ENCODE data around the gene KRT77.

The KRT77 gene

DNA sequence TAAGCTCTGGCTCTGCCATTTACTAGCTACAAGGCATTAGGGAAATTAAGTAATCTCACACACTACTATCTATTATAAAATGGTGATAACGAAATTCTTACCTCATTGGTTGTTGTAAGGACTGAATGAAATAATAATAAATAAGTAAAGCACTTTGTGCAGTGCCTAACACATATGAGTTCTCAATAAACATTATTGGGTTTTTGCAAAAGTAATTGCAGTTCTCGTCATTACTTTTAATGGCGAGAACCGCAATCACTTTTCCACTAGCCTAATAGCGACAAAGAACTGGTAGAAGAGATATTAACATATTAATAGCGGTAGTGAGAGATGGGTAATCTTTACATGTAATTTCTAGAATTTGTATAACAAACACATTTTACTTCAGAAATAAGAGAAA lies 9.2 kb downstream of the KRT77 start:
- FAIRE-seq, result no peak
- no peak for DNase-seq (ENCODE audit: insufficient read length, low spot score)
- TF ChIP-seq, protein P1, sequence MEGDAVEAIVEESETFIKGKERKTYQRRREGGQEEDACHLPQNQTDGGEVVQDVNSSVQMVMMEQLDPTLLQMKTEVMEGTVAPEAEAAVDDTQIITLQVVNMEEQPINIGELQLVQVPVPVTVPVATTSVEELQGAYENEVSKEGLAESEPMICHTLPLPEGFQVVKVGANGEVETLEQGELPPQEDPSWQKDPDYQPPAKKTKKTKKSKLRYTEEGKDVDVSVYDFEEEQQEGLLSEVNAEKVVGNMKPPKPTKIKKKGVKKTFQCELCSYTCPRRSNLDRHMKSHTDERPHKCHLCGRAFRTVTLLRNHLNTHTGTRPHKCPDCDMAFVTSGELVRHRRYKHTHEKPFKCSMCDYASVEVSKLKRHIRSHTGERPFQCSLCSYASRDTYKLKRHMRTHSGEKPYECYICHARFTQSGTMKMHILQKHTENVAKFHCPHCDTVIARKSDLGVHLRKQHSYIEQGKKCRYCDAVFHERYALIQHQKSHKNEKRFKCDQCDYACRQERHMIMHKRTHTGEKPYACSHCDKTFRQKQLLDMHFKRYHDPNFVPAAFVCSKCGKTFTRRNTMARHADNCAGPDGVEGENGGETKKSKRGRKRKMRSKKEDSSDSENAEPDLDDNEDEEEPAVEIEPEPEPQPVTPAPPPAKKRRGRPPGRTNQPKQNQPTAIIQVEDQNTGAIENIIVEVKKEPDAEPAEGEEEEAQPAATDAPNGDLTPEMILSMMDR (IDR thresholded peaks at IDR 0.05; ENCODE audit: insufficient read depth, missing control alignments), result no peak

DNA sequence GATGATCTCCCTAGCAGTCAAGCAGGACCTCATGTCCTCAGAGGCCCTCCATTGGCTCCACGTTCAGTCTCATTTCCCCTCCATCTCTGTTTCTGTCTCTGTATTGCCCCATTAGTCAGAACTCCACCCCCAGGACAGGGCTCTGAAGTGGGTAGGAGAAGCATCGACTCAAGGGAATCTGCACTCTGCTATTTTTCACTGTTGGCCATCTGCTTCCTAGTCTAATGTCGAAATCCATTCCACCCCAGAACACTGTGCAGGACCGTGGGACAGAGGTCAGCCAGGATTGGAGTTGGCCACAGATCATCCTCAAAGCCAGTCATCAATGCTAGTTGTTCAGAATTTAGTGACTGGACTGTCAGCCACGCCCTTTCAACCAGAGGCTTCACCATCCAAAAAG lies 10.1 kb downstream of the KRT77 start:
- DNase-seq (ENCODE audit: insufficient read length, low spot score) (no peak), FAIRE-seq (no peak)
- TF ChIP-seq, protein P1 (IDR thresholded peaks at IDR 0.05; ENCODE audit: insufficient read depth, missing control alignments), result no peak

DNA sequence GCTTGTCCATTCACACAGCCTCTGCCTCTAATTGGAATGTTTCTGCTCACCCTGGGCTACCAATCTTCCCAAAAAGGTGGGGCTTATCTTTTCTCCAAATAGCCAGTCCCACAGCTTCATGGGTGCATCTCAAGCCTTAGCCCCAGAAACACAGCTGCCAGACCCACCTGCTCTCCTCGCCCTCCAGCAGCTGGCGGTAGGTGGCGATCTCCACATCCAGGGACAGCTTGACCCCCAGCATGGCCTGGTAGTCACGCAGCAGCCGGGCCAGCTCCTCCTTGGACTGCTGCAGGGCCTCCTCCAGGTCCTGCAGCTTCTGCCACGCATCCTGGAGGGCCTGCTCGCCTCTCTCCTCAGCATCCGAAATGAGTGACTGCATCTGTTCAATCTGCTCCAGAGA lies 11.1 kb downstream of the KRT77 start:
- no peak for DNase-seq (ENCODE audit: insufficient read length, low spot score)
- FAIRE-seq, result no peak

DNA sequence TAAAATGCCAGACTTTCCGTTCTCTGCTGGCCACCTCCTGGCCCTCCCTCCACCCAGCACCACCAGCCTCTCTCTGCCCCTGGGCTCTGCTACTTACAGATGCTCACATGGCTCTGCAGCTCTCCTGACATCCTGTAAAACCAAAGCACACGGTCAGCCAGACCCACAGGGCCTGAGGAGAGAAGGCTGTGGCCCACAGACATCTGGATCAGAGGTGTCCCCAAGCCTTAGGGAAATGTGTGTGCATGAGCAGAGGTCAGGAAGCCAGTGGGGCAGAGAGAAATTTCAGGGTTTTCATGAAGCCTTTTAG lies 11.5 kb downstream of the KRT77 start:
- FAIRE-seq (no peak), DNase-seq (ENCODE audit: insufficient read length, low spot score) (no peak)

More for the DNA sequence above, 11.1 kb downstream of the KRT77 start:
- TF ChIP-seq, protein P1 (IDR thresholded peaks at IDR 0.05; ENCODE audit: insufficient read depth, missing control alignments), result no peak

DNA sequence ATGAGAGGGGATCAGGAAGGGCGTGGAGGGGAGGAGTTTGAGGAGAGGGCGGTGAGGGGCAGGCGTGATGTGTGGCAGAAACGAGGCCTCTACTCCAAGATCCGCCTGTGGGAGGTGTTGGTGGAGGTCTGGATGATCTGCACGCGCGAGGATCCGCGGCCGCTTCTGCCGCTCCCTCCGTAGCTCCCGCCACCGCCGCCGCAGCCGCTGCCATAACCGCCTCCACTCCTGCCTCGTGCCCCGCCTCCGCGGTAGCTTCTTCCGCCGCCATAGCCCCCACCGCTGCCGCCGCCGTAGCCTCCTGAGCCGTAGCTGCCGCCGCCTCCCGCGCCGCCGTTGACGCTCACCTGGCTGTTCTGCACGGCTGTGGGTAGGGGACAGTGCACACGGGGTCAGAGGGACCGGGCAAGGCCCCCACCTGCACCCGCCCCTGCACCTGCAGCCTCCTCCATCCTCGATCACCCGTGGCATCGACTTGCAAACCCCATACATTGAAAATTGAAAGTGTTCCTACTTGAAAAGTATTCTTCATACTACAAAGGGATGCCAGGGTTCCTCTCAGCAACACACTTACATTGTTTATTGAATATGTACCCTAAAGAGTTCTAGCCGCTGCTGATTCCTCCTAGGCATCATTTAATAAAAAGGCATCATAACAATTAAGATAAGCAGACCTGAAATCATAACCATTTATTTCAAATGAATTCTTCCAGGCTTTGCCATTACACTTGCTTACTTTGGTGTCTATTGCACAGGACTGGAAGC lies 12.1 kb downstream of the KRT77 start:
- TF ChIP-seq, protein P1 (IDR thresholded peaks at IDR 0.05; ENCODE audit: insufficient read depth, missing control alignments), result no peak
- DNase-seq (ENCODE audit: insufficient read length, low spot score) (no peak), FAIRE-seq (no peak)

More for the DNA sequence above, 11.5 kb downstream of the KRT77 start:
- TF ChIP-seq, protein P1 (IDR thresholded peaks at IDR 0.05; ENCODE audit: insufficient read depth, missing control alignments), result no peak

DNA sequence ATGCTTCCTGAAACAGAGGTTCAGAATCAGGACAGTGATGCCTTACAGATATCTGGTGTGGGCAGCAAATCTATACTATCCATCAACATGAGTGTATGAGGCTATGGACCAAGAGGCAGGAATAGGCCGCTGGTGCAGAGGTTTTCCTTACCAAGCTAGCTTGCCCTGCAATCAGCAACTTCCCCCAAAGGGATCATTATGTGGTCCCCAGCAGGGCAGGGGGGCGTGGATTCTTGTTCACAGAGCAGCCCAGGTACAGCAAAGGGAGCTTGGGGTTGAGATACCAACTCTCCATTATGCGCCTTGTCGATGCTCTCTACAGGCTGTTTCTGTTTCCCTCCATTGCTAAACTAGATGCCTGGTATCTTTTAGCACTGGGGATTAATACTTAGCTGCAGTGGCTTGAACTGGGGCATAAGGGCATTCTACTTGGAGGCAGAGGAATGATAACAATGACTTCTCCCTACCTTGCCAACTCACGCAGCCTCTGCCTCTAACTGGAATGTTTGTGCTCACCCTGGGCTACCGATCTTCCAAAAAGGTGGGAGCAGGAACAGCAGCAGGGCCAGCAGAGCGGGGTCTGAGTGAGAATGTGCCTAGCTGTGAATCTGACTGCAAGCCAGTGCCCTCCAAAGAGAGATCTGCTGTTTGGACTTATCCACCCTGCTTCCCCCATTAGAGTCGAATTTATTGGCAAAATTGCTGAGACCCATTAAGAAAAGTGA lies 12.8 kb downstream of the KRT77 start:
- DNase-seq (ENCODE audit: insufficient read length, low spot score) (no peak), FAIRE-seq (no peak)
- TF ChIP-seq, protein P1 (IDR thresholded peaks at IDR 0.05; ENCODE audit: insufficient read depth, missing control alignments), result no peak

DNA sequence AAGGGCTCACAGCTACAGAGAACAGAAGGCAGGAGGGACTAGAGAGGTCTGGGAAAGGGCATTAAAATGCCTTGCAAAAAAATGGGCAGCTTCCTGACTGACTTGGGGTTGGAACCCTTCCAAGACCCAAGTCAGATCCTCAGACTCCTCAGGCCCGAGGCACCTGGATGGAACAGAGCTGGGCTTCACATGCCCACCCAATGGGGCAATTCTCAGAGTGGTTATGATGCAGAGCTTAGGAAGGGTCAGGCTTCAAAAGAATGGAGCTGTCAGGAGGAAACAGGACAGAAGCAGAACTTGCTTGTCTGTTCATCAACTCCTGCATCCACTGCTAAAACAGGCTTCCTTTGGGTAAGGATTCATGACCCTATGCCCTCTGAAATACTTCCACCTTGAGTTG lies 13.4 kb downstream of the KRT77 start:
- DNase-seq (ENCODE audit: insufficient read length, low spot score), result no peak
- FAIRE-seq, result no peak
- TF ChIP-seq, protein P1 (IDR thresholded peaks at IDR 0.05; ENCODE audit: insufficient read depth, missing control alignments), result no peak
